ENCODE results near the gene C6orf47.

DNA sequence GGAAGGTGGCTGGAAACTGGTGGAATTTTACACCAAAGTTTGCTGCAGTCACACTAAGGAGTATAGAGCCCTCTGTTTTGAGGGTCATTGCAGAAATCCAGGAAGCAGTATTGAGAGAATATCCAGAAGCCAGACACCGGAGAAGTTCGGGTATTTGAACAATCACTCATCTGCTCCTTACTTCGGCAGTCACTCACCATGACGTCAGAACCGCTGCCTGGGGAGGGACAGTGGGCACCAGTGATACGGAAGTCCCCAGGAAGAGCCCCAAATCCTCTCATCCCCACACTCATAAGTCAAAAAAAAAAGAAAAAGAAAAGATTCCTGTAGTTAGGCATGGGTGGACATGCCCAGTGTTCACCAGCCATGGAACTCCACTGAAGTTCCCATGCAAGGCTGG, 16.3 kb upstream of the C6orf47 start:
- TF ChIP-seq POLR2AphosphoS5 (IDR thresholded peaks at IDR 0.05; ENCODE audit: low read depth, low read length) (no peak), POLR2A (IDR thresholded peaks at IDR 0.05; ENCODE audit: low read depth, low read length) (no peak), TAF1 (IDR thresholded peaks at IDR 0.05; ENCODE audit: borderline replicate concordance, low read depth, low read length) (no peak)

All from GM12892 (cell line).